ENCODE measurements around the gene SIM2.

DNA sequence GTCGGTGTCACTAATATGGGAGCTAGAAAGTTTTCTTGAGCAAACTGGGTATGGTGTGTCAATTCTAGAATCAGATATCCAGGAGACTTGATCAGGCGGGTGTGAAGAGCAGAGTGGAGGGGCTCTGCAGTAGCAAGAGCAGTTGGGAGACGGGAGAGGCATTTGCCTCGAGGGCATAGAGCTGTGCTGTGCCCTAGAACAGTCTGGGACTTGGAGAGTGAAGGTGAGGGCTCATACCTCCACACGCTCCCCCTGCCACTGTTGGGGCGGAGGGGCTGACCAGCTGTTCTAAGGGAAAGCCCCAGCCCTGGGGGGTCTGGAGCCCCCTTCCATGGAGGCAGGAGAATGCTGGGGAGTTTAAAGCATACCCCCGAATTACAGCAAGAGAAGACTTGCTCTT, 33.8 kb downstream of the SIM2 start:
- TF ChIP-seq EZH2 (IDR thresholded peaks at IDR 0.05; ENCODE audit: insufficient read depth, poor library complexity, severe bottlenecking) = no peak
- no peak for TF ChIP-seq EZH2phosphoT487 (IDR thresholded peaks at IDR 0.05; ENCODE audit: insufficient read depth, low read depth)

All from GM23248 (cell line).